ENCODE data around the gene CHRDL2. TPM values are rescaled to one million over a fixed set of nuclear protein-coding genes. Genes with fewer than 3 reads are reported as not detected.

CHRDL2 gene
- total RNA-seq, 4 donors from 2014 or later, result 2.2 to 20.9 (median 4.0) TPM

DNA sequence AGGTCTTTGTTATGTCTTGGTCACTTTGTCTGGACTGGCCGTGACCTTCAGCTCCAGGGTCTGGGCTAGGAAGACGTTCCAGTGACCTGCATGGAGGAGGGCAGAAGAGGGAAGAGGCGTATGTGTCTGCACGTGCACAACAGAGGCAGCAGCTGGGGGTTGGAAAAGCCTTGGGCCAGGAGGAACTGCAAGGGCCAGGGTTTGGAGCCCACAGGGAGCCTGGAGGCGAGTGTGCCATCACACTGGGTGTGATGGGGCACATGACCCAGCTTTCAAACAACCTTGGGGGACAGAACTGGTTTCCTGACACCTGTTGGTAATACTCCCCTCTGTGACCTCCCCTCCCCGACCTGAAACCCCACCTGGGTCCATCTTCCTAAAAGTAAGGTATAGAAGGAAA lies 34.7 kb downstream of the CHRDL2 start:
- intact Hi-C loops (cut with DNase I; ENCODE audit: low total_unique reads), result no loop called here
- in situ Hi-C loops (cut with MboI; ENCODE audit: low pct_ligation_motif_present in 1 of 4, low pct_unique_long_range_greater_than_20kb in 1 of 4, low sequenced_read_pairs in 3 of 4), result no loop called here
- peak overlapping the region; percentile 81 to 87 (median 82) for H3K27ac ChIP-seq
- no peaks in the 10 kb centered on the region for H3K9me3 ChIP-seq
- H3K27me3 ChIP-seq, result no peaks in the 10 kb centered on the region
- H3K4me1 ChIP-seq, result peaks cover 6 to 17% (median 8%) of the 10 kb centered on the region in 4 donors
- 55% methylated on average over 6 of the region's 6 CpGs; no CpG with 5 or more reads in 1 of the 2 donors for WGBS, 2 donors (ENCODE audit: low coverage in 1 of 2)
- no peaks in the 10 kb centered on the region for H3K36me3 ChIP-seq
- no peak for DNase-seq
- TF ChIP-seq, protein P1, sequence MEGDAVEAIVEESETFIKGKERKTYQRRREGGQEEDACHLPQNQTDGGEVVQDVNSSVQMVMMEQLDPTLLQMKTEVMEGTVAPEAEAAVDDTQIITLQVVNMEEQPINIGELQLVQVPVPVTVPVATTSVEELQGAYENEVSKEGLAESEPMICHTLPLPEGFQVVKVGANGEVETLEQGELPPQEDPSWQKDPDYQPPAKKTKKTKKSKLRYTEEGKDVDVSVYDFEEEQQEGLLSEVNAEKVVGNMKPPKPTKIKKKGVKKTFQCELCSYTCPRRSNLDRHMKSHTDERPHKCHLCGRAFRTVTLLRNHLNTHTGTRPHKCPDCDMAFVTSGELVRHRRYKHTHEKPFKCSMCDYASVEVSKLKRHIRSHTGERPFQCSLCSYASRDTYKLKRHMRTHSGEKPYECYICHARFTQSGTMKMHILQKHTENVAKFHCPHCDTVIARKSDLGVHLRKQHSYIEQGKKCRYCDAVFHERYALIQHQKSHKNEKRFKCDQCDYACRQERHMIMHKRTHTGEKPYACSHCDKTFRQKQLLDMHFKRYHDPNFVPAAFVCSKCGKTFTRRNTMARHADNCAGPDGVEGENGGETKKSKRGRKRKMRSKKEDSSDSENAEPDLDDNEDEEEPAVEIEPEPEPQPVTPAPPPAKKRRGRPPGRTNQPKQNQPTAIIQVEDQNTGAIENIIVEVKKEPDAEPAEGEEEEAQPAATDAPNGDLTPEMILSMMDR (IDR thresholded peaks at IDR 0.05), result no peak
- no peak for TF ChIP-seq POLR2AphosphoS5 (IDR thresholded peaks at IDR 0.05)
- TF ChIP-seq POLR2A (IDR thresholded peaks at IDR 0.05), result no peak
- TF ChIP-seq EP300 (IDR thresholded peaks at IDR 0.05; ENCODE audit: low read depth), result no peak
- no peak overlapping the region for H3K4me3 ChIP-seq

GRCh38 chr11:74695705-74696280 lies 35.4 kb downstream of the CHRDL2 start:
- Histone ChIP-seq H3K27ac (peak overlapping the region; percentile 81 to 87 (median 82)), H3K27me3 (no peaks in the 10 kb centered on the region), H3K4me1 (peaks cover 6 to 17% (median 8%) of the 10 kb centered on the region in 4 donors), H3K36me3 (no peaks in the 10 kb centered on the region), H3K9me3 (no peaks in the 10 kb centered on the region), H3K4me3 (no peak overlapping the region)
- in situ Hi-C loops (cut with MboI; ENCODE audit: low pct_ligation_motif_present in 1 of 4, low pct_unique_long_range_greater_than_20kb in 1 of 4, low sequenced_read_pairs in 3 of 4) (no loop called here), intact Hi-C loops (cut with DNase I; ENCODE audit: low total_unique reads) (no loop called here)
- WGBS, 2 donors (ENCODE audit: low coverage in 1 of 2), result 85 to 100% methylated on average over 2 to 11 of the region's 11 CpGs
- no peak for DNase-seq
- no peak for TF ChIP-seq EP300 (IDR thresholded peaks at IDR 0.05; ENCODE audit: low read depth)
- no peak for TF ChIP-seq POLR2A (IDR thresholded peaks at IDR 0.05)
- no peak for TF ChIP-seq POLR2AphosphoS5 (IDR thresholded peaks at IDR 0.05)
- TF ChIP-seq, protein P1 (IDR thresholded peaks at IDR 0.05), result no peak

DNA sequence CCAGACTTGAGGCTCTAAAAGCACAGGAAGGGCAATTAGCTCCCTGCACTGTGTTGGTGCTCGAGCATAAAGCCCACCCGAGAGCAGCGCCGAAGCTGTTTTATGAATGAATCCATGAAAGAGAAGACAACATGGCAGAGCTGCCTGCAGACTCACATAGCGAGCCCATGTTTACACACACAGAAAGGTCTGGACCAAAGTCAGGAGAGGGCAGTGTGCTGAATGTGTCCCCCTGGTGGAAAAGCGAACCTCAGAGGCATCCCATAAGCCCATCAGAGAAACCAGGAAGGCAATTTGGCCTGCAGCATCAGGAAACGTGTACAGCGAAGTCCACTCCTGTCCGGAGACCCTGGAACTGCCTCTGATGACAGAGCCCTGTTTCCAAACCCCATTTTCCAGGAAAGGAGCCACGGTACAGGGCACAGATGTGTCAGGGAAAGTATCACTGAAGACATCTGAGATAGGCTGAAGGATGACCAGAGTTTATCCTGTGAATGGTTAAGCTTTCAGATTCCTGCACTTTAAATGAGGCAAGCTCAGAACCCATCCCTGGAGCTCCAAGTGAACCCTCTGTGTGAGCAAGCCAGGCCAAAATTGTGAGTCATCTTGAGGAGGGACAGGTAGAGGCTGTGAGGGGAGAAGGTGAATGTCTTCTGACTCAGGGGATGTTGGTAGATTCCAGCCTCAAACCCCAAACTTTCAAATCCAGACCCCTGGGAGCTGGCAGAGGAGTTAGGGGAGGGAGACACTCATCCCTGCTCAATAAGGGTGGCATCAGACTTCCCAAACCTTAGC lies 36.9 kb downstream of the CHRDL2 start:
- in situ Hi-C loops (cut with MboI; ENCODE audit: low pct_ligation_motif_present in 1 of 4, low pct_unique_long_range_greater_than_20kb in 1 of 4, low sequenced_read_pairs in 3 of 4) (no loop called here), intact Hi-C loops (cut with DNase I; ENCODE audit: low total_unique reads) (no loop called here)
- peaks cover 6 to 17% (median 8%) of the 10 kb centered on the region in 4 donors for H3K4me1 ChIP-seq
- no peak for TF ChIP-seq EP300 (IDR thresholded peaks at IDR 0.05; ENCODE audit: low read depth)
- TF ChIP-seq, protein P1 (IDR thresholded peaks at IDR 0.05), result peak in 2 of 5 experiments; percentile 6 to 8
- TF ChIP-seq POLR2AphosphoS5 (IDR thresholded peaks at IDR 0.05), result no peak
- no peak for TF ChIP-seq POLR2A (IDR thresholded peaks at IDR 0.05)
- peak overlapping the region in 1 of 4 donors; percentile 32 for H3K27ac ChIP-seq
- 71% methylated on average over 10 of the region's 10 CpGs; no CpG with 5 or more reads in 1 of the 2 donors for WGBS, 2 donors (ENCODE audit: low coverage in 1 of 2)
- H3K36me3 ChIP-seq, result no peaks in the 10 kb centered on the region
- no peak for DNase-seq
- no peak overlapping the region for H3K4me3 ChIP-seq
- no peaks in the 10 kb centered on the region for H3K27me3 ChIP-seq
- no peaks in the 10 kb centered on the region for H3K9me3 ChIP-seq

GRCh38 chr11:74693531-74693930 lies 37.7 kb downstream of the CHRDL2 start:
- TF ChIP-seq, protein P1 (IDR thresholded peaks at IDR 0.05), result no peak
- TF ChIP-seq POLR2AphosphoS5 (IDR thresholded peaks at IDR 0.05), result no peak
- TF ChIP-seq POLR2A (IDR thresholded peaks at IDR 0.05), result no peak
- TF ChIP-seq EP300 (IDR thresholded peaks at IDR 0.05; ENCODE audit: low read depth), result no peak
- Histone ChIP-seq H3K27ac (no peak overlapping the region), H3K36me3 (no peaks in the 10 kb centered on the region), H3K4me3 (no peak overlapping the region), H3K9me3 (no peaks in the 10 kb centered on the region), H3K27me3 (no peaks in the 10 kb centered on the region), H3K4me1 (peaks cover 6 to 17% (median 8%) of the 10 kb centered on the region in 4 donors)
- WGBS, 2 donors (ENCODE audit: low coverage in 1 of 2), result 81% methylated on average over 5 of the region's 5 CpGs; no CpG with 5 or more reads in 1 of the 2 donors
- intact Hi-C loops (cut with DNase I; ENCODE audit: low total_unique reads), result no loop called here
- no peak for DNase-seq
- in situ Hi-C loops (cut with MboI; ENCODE audit: low pct_ligation_motif_present in 1 of 4, low pct_unique_long_range_greater_than_20kb in 1 of 4, low sequenced_read_pairs in 3 of 4), result no loop called here
